ENCODE data around the gene MLEC.

MLEC gene

DNA sequence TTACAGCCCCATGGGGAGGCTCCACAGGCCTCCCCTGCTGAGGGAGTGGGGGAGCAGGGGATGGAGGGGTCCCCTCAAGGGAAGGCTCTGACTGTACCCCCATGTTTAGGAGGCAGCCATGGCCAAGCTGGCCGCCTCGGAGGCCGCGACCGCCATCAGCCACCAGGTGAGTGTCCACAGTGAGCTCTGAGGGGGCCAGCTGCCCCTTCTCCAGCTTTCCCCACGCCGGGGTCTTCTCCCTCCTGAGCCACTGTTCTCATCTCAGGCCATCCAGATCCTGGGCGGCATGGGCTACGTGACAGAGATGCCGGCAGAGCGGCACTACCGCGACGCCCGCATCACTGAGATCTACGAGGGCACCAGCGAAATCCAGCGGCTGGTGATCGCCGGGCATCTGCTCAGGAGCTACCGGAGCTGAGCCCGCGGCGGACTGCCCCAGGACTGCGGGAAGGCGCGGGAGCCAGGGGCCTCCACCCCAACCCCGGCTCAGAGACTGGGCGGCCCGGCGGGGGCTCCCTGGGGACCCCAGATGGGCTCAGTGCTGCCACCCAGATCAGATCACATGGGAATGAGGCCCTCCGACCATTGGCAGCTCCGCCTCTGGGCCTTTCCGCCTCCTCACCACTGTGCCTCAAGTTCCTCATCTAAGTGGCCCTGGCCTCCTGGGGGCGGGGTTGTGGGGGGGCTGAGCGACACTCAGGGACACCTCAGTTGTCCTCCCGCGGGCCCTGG, 52.2 kb downstream of the MLEC start:
- TF ChIP-seq TAF1 (IDR thresholded peaks at IDR 0.05; ENCODE audit: low read depth) = no peak
- no peak for TF ChIP-seq RAD21 (IDR thresholded peaks at IDR 0.05; ENCODE audit: low read depth)
- no peak for TF ChIP-seq FOXM1 (IDR thresholded peaks at IDR 0.05; ENCODE audit: borderline replicate concordance, low read depth)
- TF ChIP-seq MAX (IDR thresholded peaks at IDR 0.05) = no peak
- TF ChIP-seq, protein P1, sequence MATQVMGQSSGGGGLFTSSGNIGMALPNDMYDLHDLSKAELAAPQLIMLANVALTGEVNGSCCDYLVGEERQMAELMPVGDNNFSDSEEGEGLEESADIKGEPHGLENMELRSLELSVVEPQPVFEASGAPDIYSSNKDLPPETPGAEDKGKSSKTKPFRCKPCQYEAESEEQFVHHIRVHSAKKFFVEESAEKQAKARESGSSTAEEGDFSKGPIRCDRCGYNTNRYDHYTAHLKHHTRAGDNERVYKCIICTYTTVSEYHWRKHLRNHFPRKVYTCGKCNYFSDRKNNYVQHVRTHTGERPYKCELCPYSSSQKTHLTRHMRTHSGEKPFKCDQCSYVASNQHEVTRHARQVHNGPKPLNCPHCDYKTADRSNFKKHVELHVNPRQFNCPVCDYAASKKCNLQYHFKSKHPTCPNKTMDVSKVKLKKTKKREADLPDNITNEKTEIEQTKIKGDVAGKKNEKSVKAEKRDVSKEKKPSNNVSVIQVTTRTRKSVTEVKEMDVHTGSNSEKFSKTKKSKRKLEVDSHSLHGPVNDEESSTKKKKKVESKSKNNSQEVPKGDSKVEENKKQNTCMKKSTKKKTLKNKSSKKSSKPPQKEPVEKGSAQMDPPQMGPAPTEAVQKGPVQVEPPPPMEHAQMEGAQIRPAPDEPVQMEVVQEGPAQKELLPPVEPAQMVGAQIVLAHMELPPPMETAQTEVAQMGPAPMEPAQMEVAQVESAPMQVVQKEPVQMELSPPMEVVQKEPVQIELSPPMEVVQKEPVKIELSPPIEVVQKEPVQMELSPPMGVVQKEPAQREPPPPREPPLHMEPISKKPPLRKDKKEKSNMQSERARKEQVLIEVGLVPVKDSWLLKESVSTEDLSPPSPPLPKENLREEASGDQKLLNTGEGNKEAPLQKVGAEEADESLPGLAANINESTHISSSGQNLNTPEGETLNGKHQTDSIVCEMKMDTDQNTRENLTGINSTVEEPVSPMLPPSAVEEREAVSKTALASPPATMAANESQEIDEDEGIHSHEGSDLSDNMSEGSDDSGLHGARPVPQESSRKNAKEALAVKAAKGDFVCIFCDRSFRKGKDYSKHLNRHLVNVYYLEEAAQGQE (IDR thresholded peaks at IDR 0.05; ENCODE audit: low read depth) = no peak
- TF ChIP-seq YY1 (IDR thresholded peaks at IDR 0.05; ENCODE audit: low read depth) = no peak
- TF ChIP-seq, protein P2, sequence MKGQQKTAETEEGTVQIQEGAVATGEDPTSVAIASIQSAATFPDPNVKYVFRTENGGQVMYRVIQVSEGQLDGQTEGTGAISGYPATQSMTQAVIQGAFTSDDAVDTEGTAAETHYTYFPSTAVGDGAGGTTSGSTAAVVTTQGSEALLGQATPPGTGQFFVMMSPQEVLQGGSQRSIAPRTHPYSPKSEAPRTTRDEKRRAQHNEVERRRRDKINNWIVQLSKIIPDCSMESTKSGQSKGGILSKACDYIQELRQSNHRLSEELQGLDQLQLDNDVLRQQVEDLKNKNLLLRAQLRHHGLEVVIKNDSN (IDR thresholded peaks at IDR 0.05) = no peak
- no peak for TF ChIP-seq TCF12 (IDR thresholded peaks at IDR 0.05; ENCODE audit: low read depth)
- TF ChIP-seq CEBPB (IDR thresholded peaks at IDR 0.05) = no peak
- TF ChIP-seq CREB1 (IDR thresholded peaks at IDR 0.05; ENCODE audit: low read depth) = no peak

- TF ChIP-seq YY1 (IDR thresholded peaks at IDR 0.05; ENCODE audit: low read depth) = no peak
- TF ChIP-seq, protein P2 (IDR thresholded peaks at IDR 0.05) = no peak
- TF ChIP-seq MAX (IDR thresholded peaks at IDR 0.05) = no peak
- TF ChIP-seq NFIC (IDR thresholded peaks at IDR 0.05) = no peak
- TF ChIP-seq FOXM1 (IDR thresholded peaks at IDR 0.05; ENCODE audit: borderline replicate concordance, low read depth) = no peak
- TF ChIP-seq, protein P1 (IDR thresholded peaks at IDR 0.05; ENCODE audit: low read depth) = no peak
- TF ChIP-seq TEAD4 (IDR thresholded peaks at IDR 0.05) = no peak
- no peak for TF ChIP-seq CEBPB (IDR thresholded peaks at IDR 0.05)
- TF ChIP-seq TCF12 (IDR thresholded peaks at IDR 0.05; ENCODE audit: low read depth) = no peak
- TF ChIP-seq EGR1 (IDR thresholded peaks at IDR 0.05) = no peak
- no peak for TF ChIP-seq TAF1 (IDR thresholded peaks at IDR 0.05; ENCODE audit: low read depth)
- no peak for TF ChIP-seq CREB1 (IDR thresholded peaks at IDR 0.05; ENCODE audit: low read depth)
- TF ChIP-seq ZBTB7A (IDR thresholded peaks at IDR 0.05; ENCODE audit: low read depth) = no peak
- TF ChIP-seq RAD21 (IDR thresholded peaks at IDR 0.05; ENCODE audit: low read depth) = no peak
- no peak for TF ChIP-seq EP300 (IDR thresholded peaks at IDR 0.05; ENCODE audit: borderline replicate concordance)
These were observed 53.1 kb downstream of the MLEC start for GRCh38 chr12:120739821-120740613.

- TF ChIP-seq, protein P2 (IDR thresholded peaks at IDR 0.05) = no peak
- TF ChIP-seq ZBTB7A (IDR thresholded peaks at IDR 0.05; ENCODE audit: low read depth) (no peak), MAX (IDR thresholded peaks at IDR 0.05) (no peak), TEAD4 (IDR thresholded peaks at IDR 0.05) (no peak)
These were observed 53.9 kb downstream of the MLEC start for GRCh38 chr12:120740871-120741270.

DNA sequence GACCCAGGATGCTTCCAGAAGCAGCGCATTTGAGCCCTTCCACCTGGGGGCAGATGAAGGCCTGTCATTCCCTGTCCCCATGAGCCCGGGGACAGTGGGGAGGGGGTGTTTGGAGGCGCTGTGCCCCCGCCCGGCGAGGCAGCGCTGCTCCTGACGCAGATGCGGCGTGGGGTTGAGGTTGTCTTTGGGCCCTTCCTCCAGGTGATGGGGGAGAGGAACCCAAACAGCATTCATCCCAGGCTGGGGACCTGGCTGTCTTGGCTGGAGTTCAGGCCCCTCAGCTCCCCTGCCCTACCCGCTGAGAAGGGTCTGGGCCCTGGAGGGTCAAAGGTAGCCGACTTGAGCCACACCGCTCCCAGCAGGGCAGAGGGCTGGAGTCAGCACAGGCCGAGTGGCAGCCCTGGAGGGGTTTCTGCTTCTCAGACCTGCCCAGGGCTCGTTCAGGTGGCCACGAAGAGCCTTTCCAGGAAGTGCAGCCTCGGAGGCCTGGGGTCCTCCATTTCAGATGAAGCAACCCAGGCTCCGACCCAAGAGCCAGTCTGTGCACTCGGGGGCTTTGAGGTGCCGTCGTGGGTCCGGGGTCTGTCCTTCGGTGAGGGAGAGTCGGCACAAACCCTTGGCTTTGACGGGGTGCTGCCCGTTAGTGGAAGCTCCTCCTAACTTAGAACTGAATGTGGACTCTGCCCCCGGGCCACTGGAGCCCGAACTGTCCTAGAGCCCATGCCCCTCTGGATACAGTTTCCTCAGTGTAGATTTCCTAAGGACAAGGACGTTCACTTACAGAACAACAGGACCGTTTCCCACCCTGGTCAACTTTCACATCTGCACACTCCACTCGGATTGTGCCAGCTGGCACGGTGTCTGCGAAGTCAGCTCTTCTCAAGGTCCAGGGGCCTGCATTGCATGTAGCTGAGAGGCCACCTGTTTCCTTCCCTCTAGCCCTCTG, 54.8 kb downstream of the MLEC start:
- TF ChIP-seq NFIC (IDR thresholded peaks at IDR 0.05) (no peak), TAF1 (IDR thresholded peaks at IDR 0.05; ENCODE audit: low read depth) (no peak), FOXM1 (IDR thresholded peaks at IDR 0.05; ENCODE audit: borderline replicate concordance, low read depth) (no peak), CEBPB (IDR thresholded peaks at IDR 0.05) (no peak), EP300 (IDR thresholded peaks at IDR 0.05; ENCODE audit: borderline replicate concordance) (no peak), RAD21 (IDR thresholded peaks at IDR 0.05; ENCODE audit: low read depth) (no peak), EGR1 (IDR thresholded peaks at IDR 0.05) (no peak), TCF12 (IDR thresholded peaks at IDR 0.05; ENCODE audit: low read depth) (no peak), TEAD4 (IDR thresholded peaks at IDR 0.05) (no peak), CREB1 (IDR thresholded peaks at IDR 0.05; ENCODE audit: low read depth) (no peak), ZBTB7A (IDR thresholded peaks at IDR 0.05; ENCODE audit: low read depth) (no peak), MAX (IDR thresholded peaks at IDR 0.05) (no peak), YY1 (IDR thresholded peaks at IDR 0.05; ENCODE audit: low read depth) (no peak)
- TF ChIP-seq, protein P2 (IDR thresholded peaks at IDR 0.05) = no peak
- TF ChIP-seq, protein P1 (IDR thresholded peaks at IDR 0.05; ENCODE audit: low read depth) = no peak
